ENCODE data around the gene SETDB1.

SETDB1 gene

GRCh38 chr1:150972417-150972940 is 46.3 kb downstream of the SETDB1 start:
- no peak for TF ChIP-seq JUND (IDR thresholded peaks at IDR 0.05; ENCODE audit: low read depth)
- in situ Hi-C loops (cut with HindIII; ENCODE audit: low pct_unique_long_range_greater_than_20kb, low sequenced_read_pairs), result no loop called here
- peak in 1 of 2 experiments; percentile 51 for DNase-seq (ENCODE audit: low read depth in 1 of 2, low spot score in 1 of 2)

DNA sequence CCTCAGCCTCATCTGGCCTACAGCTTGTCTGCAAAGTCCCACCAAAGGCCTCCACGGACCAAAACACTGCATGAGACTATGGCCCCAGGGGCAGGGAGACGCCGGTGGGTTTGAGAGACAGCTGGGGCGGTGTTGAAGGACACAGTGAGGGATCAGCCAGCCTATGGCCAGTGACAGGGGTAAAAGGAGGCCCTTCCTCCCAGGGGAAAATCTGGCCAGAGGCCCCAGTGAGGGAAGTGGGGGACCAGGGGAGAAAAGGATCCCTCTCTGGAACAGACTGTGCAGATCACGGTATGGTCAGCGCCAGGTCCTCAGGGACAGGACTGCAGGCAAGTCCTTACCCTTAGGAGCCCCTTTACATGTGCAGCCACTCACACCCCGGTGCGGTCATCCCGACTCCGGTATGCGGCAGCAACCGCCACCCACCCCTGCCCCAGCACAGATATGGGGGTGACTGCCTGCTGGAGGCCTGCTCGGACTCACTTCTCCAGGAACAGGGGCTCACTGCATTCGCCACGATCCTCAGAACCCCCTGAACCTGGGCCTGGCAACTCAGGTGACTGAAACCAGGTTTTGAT is 47.2 kb downstream of the SETDB1 start:
- DNase-seq (ENCODE audit: low read depth in 1 of 2, low spot score in 1 of 2), result no peak
- in situ Hi-C loops (cut with HindIII; ENCODE audit: low pct_unique_long_range_greater_than_20kb, low sequenced_read_pairs), result no loop called here
- no peak for TF ChIP-seq JUND (IDR thresholded peaks at IDR 0.05; ENCODE audit: low read depth)

GRCh38 chr1:150973836-150974579 is 47.8 kb downstream of the SETDB1 start:
- in situ Hi-C loops (cut with HindIII; ENCODE audit: low pct_unique_long_range_greater_than_20kb, low sequenced_read_pairs), result no loop called here
- peak; percentile 38 to 51 for DNase-seq (ENCODE audit: low read depth in 1 of 2, low spot score in 1 of 2)
- no peak for TF ChIP-seq JUND (IDR thresholded peaks at IDR 0.05; ENCODE audit: low read depth)

DNA sequence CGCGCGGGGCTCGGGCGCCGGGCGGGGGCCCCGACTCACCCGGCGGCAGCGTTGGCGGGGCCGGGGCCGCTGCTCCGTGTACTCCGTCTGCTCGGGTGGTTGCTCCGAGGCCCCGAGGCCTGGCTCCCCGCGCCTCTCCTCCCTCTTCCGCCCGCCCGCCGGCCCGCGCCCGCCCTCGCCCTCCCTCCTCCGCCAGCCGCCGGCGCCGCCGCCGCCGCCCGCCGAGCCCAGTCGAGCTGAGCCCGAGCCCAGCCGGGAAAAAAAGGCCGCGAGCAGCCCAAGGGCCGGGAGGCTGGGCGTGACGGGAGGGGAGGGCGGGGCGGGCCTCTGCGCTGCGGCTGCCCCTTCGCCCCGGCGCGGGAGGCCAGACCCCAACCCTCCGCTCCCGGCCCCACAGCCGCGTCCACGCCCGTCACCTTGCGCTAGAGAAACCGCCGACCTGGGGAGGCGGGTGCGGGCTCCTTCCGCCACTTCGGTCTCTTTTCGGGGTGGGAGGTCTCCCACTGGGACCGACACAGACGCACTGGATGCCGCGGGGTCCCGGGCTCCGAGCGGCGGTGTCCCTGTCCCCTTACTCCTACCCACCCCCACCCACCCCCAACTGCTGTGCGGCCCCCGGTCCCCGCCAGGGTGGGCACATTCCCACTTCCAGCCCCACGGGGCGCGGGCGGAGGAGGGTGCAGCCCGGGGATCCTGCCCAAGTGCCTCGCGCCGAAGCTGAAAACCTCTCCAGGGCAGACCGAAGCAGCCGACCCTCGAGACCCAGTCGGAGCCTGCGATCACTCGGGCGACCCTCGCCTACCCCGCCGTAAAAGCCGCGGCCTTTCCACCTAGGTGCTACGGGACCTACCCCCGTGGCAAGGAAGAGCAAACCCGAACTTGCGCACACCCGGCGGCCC is 48.7 kb downstream of the SETDB1 start, which contains the start of gene CERS2:
Gene CERS2 (minus strand): TSS at position 256 of the 899 bp plus-strand sequence. CDS start 5,745 bp downstream, outside the sequence.
- DNase-seq (ENCODE audit: low read depth in 1 of 2, low spot score in 1 of 2), result peak; percentile 82 to 89
- in situ Hi-C loops (cut with HindIII; ENCODE audit: low pct_unique_long_range_greater_than_20kb, low sequenced_read_pairs), result no loop called here
- no peak for TF ChIP-seq JUND (IDR thresholded peaks at IDR 0.05; ENCODE audit: low read depth)

- no peak for DNase-seq (ENCODE audit: low read depth in 1 of 2, low spot score in 1 of 2)
- in situ Hi-C loops (cut with HindIII; ENCODE audit: low pct_unique_long_range_greater_than_20kb, low sequenced_read_pairs), result no loop called here
- TF ChIP-seq JUND (IDR thresholded peaks at IDR 0.05; ENCODE audit: low read depth), result no peak
Measured at GRCh38 chr1:150976401-150976821, 50.2 kb downstream of the SETDB1 start.

- TF ChIP-seq JUND (IDR thresholded peaks at IDR 0.05; ENCODE audit: low read depth), result no peak
- in situ Hi-C loops (cut with HindIII; ENCODE audit: low pct_unique_long_range_greater_than_20kb, low sequenced_read_pairs), result no loop called here
- peak; percentile 89 to 90 for DNase-seq (ENCODE audit: low read depth in 1 of 2, low spot score in 1 of 2)
Measured at GRCh38 chr1:150976879-150977694, 50.9 kb downstream of the SETDB1 start.

- in situ Hi-C loops (cut with HindIII; ENCODE audit: low pct_unique_long_range_greater_than_20kb, low sequenced_read_pairs), result no loop called here
- TF ChIP-seq JUND (IDR thresholded peaks at IDR 0.05; ENCODE audit: low read depth), result no peak
- peak; percentile 74 to 96 for DNase-seq (ENCODE audit: low read depth in 1 of 2, low spot score in 1 of 2)
Measured at GRCh38 chr1:150979092-150980056, 53.2 kb downstream of the SETDB1 start.

- DNase-seq (ENCODE audit: low read depth in 1 of 2, low spot score in 1 of 2), result peak; percentile 87 to 96
- no peak for TF ChIP-seq JUND (IDR thresholded peaks at IDR 0.05; ENCODE audit: low read depth)
- in situ Hi-C loops (cut with HindIII; ENCODE audit: low pct_unique_long_range_greater_than_20kb, low sequenced_read_pairs), result no loop called here
Measured at GRCh38 chr1:150981177-150981804, 55.1 kb downstream of the SETDB1 start.

DNA sequence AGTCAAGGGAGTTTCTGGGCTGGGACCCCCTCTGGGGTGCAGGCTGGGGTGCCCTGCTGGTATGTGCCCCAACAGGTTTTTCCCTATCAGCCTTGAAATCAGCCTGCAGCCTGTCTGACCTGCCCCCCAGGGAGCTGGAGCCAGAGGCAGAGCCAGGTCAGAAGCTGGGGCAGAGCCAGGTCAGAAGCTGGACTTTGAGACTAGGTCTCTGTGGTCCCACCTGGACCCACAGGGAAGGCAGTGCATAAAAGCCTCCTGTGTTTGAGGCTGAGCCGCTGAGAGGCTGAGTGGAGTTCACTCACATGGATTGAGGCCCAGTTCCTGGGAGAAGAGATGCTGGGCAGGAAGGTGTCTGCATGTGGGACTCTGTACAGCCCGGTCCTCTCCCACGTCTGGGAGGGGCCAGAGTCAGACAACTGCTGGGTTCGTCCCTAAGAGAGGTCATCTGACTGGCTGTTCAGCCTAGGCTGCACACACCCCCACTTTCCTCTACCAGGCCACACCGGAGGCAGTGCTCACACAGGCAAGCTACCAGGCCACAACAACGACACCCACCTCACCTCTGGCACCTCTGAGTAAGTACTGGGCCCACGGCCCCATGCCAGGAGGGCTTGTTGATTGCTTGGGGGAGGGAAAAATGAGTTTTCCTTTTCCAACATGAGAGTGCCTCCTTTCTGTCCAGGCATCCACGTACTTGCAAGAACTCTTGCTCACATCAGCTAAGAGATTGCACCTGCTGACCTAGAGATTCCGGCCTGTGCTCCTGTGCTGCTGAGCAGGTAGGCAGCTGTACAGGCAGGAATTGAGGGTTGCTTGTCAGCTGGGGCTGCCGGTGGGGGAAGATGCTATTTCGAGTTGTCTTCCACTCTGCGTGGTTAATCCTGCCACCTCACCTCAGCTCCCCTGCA is 55.9 kb downstream of the SETDB1 start, which contains the start of gene ANXA9:
Gene ANXA9 (plus strand): TSS at position 488 of the 908 bp plus-strand sequence. CDS start 814 bp downstream, outside the sequence.
- DNase-seq (ENCODE audit: low read depth in 1 of 2, low spot score in 1 of 2), result peak; percentile 67 to 92
- TF ChIP-seq JUND (IDR thresholded peaks at IDR 0.05; ENCODE audit: low read depth), result no peak; the same call in 1 of the 2 replicates
- in situ Hi-C loops (cut with HindIII; ENCODE audit: low pct_unique_long_range_greater_than_20kb, low sequenced_read_pairs), result no loop called here

Measured in T47D (cell line).